Measurements from ENCODE around the gene FAM184A.

FAM184A gene

GRCh38 chr6:119078376-119079282 lies at the start of gene FAM184A:
Gene FAM184A, minus strand, starts transcription at chr6:119078664. Its CDS starts 365 bp downstream, at chr6:119078299.
- TF ChIP-seq CTCF (IDR thresholded peaks at IDR 0.05; ENCODE audit: extremely low read depth, missing control alignments) = peak; percentile 17
- peak; percentile 74 for DNase-seq (ENCODE audit: low spot score)

- TF ChIP-seq CTCF (IDR thresholded peaks at IDR 0.05; ENCODE audit: extremely low read depth, missing control alignments) = no peak
- no peak for DNase-seq (ENCODE audit: low spot score)
These were observed 49.2 kb upstream of the FAM184A start for GRCh38 chr6:119127627-119128026.

- DNase-seq (ENCODE audit: low spot score) = no peak
- no peak for TF ChIP-seq CTCF (IDR thresholded peaks at IDR 0.05; ENCODE audit: extremely low read depth, missing control alignments)
These were observed 48.4 kb upstream of the FAM184A start for GRCh38 chr6:119126826-119127225.

GRCh38 chr6:119126140-119126539 lies 47.7 kb upstream of the FAM184A start:
- no peak for DNase-seq (ENCODE audit: low spot score)
- no peak for TF ChIP-seq CTCF (IDR thresholded peaks at IDR 0.05; ENCODE audit: extremely low read depth, missing control alignments)

- no peak for TF ChIP-seq CTCF (IDR thresholded peaks at IDR 0.05; ENCODE audit: extremely low read depth, missing control alignments)
- DNase-seq (ENCODE audit: low spot score) = no peak
These were observed 47.1 kb upstream of the FAM184A start for GRCh38 chr6:119125576-119125975.

- no peak for DNase-seq (ENCODE audit: low spot score)
These were observed 45.8 kb upstream of the FAM184A start for GRCh38 chr6:119124079-119124824.

More at GRCh38 chr6:119124079-119124824, 45.8 kb upstream of the FAM184A start:
- no peak for TF ChIP-seq CTCF (IDR thresholded peaks at IDR 0.05; ENCODE audit: extremely low read depth, missing control alignments)
